Germinal center (tissue), 1 donor: ENCODE data around the gene SSH3.
"Not testable (repeated sequence)": the region's sequence is repeated elsewhere in the genome, so short reads cannot be mapped to it uniquely, and the experiment has no call there.

Source experiments
- DNase-seq: peaks from one replicate; pipeline ENCODE4 v3.0.0; 2012; ENCODE audit warnings: mixed read lengths, low spot score

SSH3 gene

GRCh38 chr11:67303132-67303834 lies at the start of gene SSH3:
TSS of gene SSH3 (plus strand) at chr11:67303530. CDS start at chr11:67303626, 96 bp downstream.
- DNase-seq: no peak

- no peak for DNase-seq
These were observed 49.3 kb upstream of the SSH3 start for GRCh38 chr11:67253872-67254624.

GRCh38 chr11:67254798-67255197 lies 48.5 kb upstream of the SSH3 start:
- DNase-seq: no peak

- no peak for DNase-seq
These were observed 48.0 kb upstream of the SSH3 start for GRCh38 chr11:67255353-67255752.

GRCh38 chr11:67255864-67256263 lies 47.5 kb upstream of the SSH3 start:
- DNase-seq: no peak

GRCh38 chr11:67256477-67257135 lies 46.7 kb upstream of the SSH3 start:
- DNase-seq: no peak

GRCh38 chr11:67260406-67260805 lies 42.9 kb upstream of the SSH3 start:
- DNase-seq: no peak

GRCh38 chr11:67260885-67261639 lies 42.3 kb upstream of the SSH3 start:
- not testable (repeated sequence) for DNase-seq

GRCh38 chr11:67261640-67261945 lies 41.7 kb upstream of the SSH3 start:
- no peak for DNase-seq

- no peak for DNase-seq
These were observed 41.2 kb upstream of the SSH3 start for GRCh38 chr11:67261946-67262681.

GRCh38 chr11:67262731-67263675 lies 40.3 kb upstream of the SSH3 start:
- DNase-seq: peak; percentile 83

GRCh38 chr11:67264260-67264659 lies 39.1 kb upstream of the SSH3 start:
- no peak for DNase-seq

- no peak for DNase-seq
These were observed 38.3 kb upstream of the SSH3 start for GRCh38 chr11:67264877-67265632.

- DNase-seq: peak; percentile 85
These were observed 37.5 kb upstream of the SSH3 start for GRCh38 chr11:67265633-67266448.

GRCh38 chr11:67266449-67267187 lies 36.7 kb upstream of the SSH3 start, which contains the start of gene GRK2:
TSS of gene GRK2 (plus strand) at chr11:67266473. CDS start at chr11:67266700, 227 bp downstream.
- DNase-seq: peak; percentile 34

- DNase-seq: peak; percentile 32
These were observed 35.9 kb upstream of the SSH3 start for GRCh38 chr11:67267188-67268080.
